DND-41 (cell line): ENCODE measurements around the gene PPP2R5B.

Source experiments
- CTCF ChIP-seq: IDR thresholded peaks from 2 replicates; pipeline ENCODE4 v1.5.1; 2012; ENCODE audit warnings: borderline replicate concordance, low read length, moderate library complexity, mild to moderate bottlenecking; ENCODE audit not compliant: poor library complexity, severe bottlenecking; ENCODE audit errors: extremely low read depth
- EZH2 ChIP-seq: IDR thresholded peaks from 3 replicates; pipeline ENCODE4 v1.6.1; 2012; ENCODE audit warnings: borderline replicate concordance, low read depth, mild to moderate bottlenecking, moderate library complexity, low read length, inconsistent platforms; ENCODE audit not compliant: severe bottlenecking

GRCh38 chr11:64951529-64951928 lies 27.0 kb downstream of the PPP2R5B start:
- no peak for TF ChIP-seq CTCF
- no peak for TF ChIP-seq EZH2
